OCI-LY1 (cell line): ENCODE data around the gene LCOR.

Source experiments
- H2AFZ ChIP-seq: fragments of 200-600 bp; sonication (generic), shearing (Covaris generic); 2 replicates; pipeline ENCODE4 v1.6.0; 2014; ENCODE audit warnings: antibody characterized with exemption, mild to moderate bottlenecking, low read length
- H3F3A ChIP-seq: fragments of 200-600 bp; sonication (generic), shearing (Covaris generic); 2 replicates; pipeline ENCODE4 v1.6.0; 2014; ENCODE audit warnings: mild to moderate bottlenecking, antibody characterized with exemption, low read length, moderate library complexity; ENCODE audit not compliant: insufficient read depth
- H3K27ac ChIP-seq: fragments of 200-600 bp; sonication (generic); 2 replicates; pipeline ENCODE4 v1.5.1; 2014; ENCODE audit warnings: low read length, mixed run types, mild to moderate bottlenecking, low read depth; ENCODE audit not compliant: poor library complexity, severe bottlenecking
- H3K27me3 ChIP-seq: fragments of 200-600 bp; sonication (generic); 2 replicates; pipeline ENCODE4 v1.6.0; 2014; ENCODE audit warnings: antibody characterized with exemption, mild to moderate bottlenecking, low read length, moderate library complexity; ENCODE audit not compliant: insufficient read depth
- H3K36me3 ChIP-seq: fragments of 200-600 bp; sonication (generic); 2 replicates; pipeline ENCODE4 v1.6.1; 2014; ENCODE audit warnings: mild to moderate bottlenecking, antibody characterized with exemption, low read length, moderate library complexity, mixed read lengths; ENCODE audit not compliant: insufficient read depth
- H3K4me1 ChIP-seq: fragments of 200-600 bp; sonication (generic); 2 replicates; pipeline ENCODE4 v1.5.1; 2014; ENCODE audit warnings: mild to moderate bottlenecking, low read length, moderate library complexity; ENCODE audit not compliant: insufficient read depth, severe bottlenecking
- H3K4me2 ChIP-seq: fragments of 200-600 bp; sonication (generic), shearing (Covaris generic); 2 replicates; pipeline ENCODE4 v1.6.1; 2014; ENCODE audit warnings: low read length
- H3K4me3 ChIP-seq: fragments of 200-600 bp; sonication (generic); 2 replicates; pipeline ENCODE4 v1.5.1; 2014; ENCODE audit warnings: low read length, low read depth, mild to moderate bottlenecking, mixed read lengths; ENCODE audit not compliant: poor library complexity, severe bottlenecking
- H3K79me2 ChIP-seq: fragments of 200-600 bp; shearing (Covaris generic); 2 replicates; pipeline ENCODE4 v1.6.1; 2016; ENCODE audit warnings: mixed run types, low read length, mixed read lengths; ENCODE audit not compliant: insufficient read depth
- H3K9ac ChIP-seq: fragments of 200-600 bp; sonication (generic), shearing (Covaris generic); 2 replicates; pipeline ENCODE4 v1.6.1; 2014; ENCODE audit warnings: mild to moderate bottlenecking, low read length, mixed read lengths
- H3K9me2 ChIP-seq: fragments of 200-600 bp; sonication (generic), shearing (Covaris generic); 2 replicates; pipeline ENCODE4 v1.6.1; 2014; ENCODE audit warnings: low read depth, mild to moderate bottlenecking, low read length, mixed read lengths
- H3K9me3 ChIP-seq: fragments of 200-600 bp; shearing (Covaris generic); 2 replicates; pipeline ENCODE4 v1.6.1; 2014; ENCODE audit warnings: low read length, mixed read lengths
- H4K20me1 ChIP-seq: fragments of 200-600 bp; sonication (generic), shearing (Covaris generic); 2 replicates; pipeline ENCODE4 v1.6.0; 2016; ENCODE audit warnings: mild to moderate bottlenecking, low read length; ENCODE audit not compliant: insufficient read depth
- EZH2 ChIP-seq: fragments of 200-600 bp; sonication (generic), shearing (Covaris generic); IDR thresholded peaks from 2 replicates; pipeline ENCODE4 v1.8.0; 2017; ENCODE audit warnings: borderline replicate concordance, mixed run types, mild to moderate bottlenecking, antibody characterized with exemption, low read length, moderate library complexity, mixed read lengths
- TF ChIP-seq, protein P1 (sequence below): fragments of 200-600 bp; sonication (generic), shearing (Covaris generic); IDR thresholded peaks from 2 replicates; pipeline ENCODE4 v1.5.1; 2017; ENCODE audit warnings: mild to moderate bottlenecking, antibody characterized with exemption, low read length, moderate library complexity, mixed read lengths

LCOR gene

DNA sequence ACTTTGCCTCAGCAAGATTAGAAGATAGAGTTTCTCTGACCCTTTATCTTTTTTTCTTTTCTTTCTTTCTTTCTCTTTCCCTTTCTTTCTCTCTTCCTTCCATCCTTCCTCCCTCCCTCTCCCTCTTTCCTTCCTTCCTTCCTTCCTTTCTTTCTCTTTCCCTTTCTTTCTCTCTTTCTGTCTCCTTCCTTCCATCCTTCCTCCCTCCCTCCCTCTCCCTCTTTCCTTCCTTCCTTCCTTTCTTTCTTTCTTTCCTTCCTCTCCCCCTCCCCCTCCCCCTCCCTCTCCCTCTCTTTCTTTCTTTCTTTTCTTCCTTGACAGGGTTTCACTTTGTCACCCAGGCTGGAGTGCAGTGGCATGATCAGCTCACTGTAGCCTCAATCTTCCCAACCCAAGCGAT is 40.2 kb upstream of the LCOR start:
- Histone ChIP-seq H3K4me3 (no peak overlapping the region), H3F3A (no peaks in the 10 kb centered on the region), H3K79me2 (no peaks in the 10 kb centered on the region), H3K9me2 (no peaks in the 10 kb centered on the region), H3K4me2 (no peak overlapping the region), H3K9me3 (no peaks in the 10 kb centered on the region), H2AFZ (no peak overlapping the region), H3K9ac (no peak overlapping the region), H4K20me1 (no peaks in the 10 kb centered on the region), H3K27ac (no peak overlapping the region), H3K36me3 (no peaks in the 10 kb centered on the region), H3K4me1 (no peaks in the 10 kb centered on the region), H3K27me3 (no peaks in the 10 kb centered on the region)
- TF ChIP-seq, protein P1, sequence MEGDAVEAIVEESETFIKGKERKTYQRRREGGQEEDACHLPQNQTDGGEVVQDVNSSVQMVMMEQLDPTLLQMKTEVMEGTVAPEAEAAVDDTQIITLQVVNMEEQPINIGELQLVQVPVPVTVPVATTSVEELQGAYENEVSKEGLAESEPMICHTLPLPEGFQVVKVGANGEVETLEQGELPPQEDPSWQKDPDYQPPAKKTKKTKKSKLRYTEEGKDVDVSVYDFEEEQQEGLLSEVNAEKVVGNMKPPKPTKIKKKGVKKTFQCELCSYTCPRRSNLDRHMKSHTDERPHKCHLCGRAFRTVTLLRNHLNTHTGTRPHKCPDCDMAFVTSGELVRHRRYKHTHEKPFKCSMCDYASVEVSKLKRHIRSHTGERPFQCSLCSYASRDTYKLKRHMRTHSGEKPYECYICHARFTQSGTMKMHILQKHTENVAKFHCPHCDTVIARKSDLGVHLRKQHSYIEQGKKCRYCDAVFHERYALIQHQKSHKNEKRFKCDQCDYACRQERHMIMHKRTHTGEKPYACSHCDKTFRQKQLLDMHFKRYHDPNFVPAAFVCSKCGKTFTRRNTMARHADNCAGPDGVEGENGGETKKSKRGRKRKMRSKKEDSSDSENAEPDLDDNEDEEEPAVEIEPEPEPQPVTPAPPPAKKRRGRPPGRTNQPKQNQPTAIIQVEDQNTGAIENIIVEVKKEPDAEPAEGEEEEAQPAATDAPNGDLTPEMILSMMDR = no peak
- no peak for TF ChIP-seq EZH2

DNA sequence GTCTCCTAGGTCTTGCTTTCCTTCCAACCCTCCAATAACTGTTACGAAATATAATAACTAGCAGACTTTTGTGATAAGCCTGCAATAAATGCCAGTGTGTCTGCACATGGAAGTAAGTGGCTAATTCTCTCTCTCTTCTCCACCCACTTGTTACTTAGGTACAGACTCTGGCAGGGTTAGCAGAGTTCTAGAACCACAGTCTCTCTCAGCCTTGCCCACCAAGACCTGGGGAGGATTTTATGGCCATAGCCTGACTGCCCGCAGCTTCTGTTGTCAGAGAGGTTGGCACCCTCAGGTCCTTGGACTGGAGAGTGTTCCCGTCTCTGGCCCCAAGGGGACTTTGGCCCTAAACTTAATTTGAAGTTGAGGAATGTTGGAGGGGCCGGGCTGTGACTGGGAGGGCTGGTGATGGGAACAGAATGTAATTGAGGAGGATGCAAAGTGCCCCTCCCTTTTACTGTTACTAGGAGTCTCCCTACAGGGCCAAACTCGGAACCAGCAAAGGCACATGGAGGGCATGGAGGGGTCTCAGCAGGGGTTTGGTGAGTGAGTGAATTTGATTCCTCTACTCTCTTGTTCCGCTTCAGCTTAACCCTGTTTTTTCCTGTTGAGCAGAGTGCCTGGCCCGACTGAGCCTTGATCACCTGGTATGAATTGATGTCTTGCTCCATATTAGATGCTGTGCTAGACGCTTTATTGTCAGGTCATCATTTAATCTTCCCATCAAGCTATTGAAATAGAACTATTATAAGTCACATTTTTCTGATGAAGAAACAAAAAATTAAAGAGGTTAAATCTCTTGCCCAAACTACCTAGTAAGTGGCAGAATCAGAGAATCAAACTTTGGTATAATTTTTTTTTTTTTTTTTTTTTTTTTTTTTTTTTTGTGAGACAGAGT is 37.0 kb upstream of the LCOR start:
- H3K27ac ChIP-seq = no peak overlapping the region
- H3K4me2 ChIP-seq = no peak overlapping the region
- no peaks in the 10 kb centered on the region for H3K9me3 ChIP-seq
- no peak overlapping the region for H2AFZ ChIP-seq
- H3K4me1 ChIP-seq = no peaks in the 10 kb centered on the region
- no peak overlapping the region for H3K4me3 ChIP-seq
- H3K9me2 ChIP-seq = no peaks in the 10 kb centered on the region
- H3K79me2 ChIP-seq = no peaks in the 10 kb centered on the region
- H4K20me1 ChIP-seq = no peaks in the 10 kb centered on the region
- H3F3A ChIP-seq = no peaks in the 10 kb centered on the region
- TF ChIP-seq, protein P1 = no peak
- TF ChIP-seq EZH2 = no peak
- no peak overlapping the region for H3K9ac ChIP-seq
- H3K36me3 ChIP-seq = no peaks in the 10 kb centered on the region
- H3K27me3 ChIP-seq = no peaks in the 10 kb centered on the region

DNA sequence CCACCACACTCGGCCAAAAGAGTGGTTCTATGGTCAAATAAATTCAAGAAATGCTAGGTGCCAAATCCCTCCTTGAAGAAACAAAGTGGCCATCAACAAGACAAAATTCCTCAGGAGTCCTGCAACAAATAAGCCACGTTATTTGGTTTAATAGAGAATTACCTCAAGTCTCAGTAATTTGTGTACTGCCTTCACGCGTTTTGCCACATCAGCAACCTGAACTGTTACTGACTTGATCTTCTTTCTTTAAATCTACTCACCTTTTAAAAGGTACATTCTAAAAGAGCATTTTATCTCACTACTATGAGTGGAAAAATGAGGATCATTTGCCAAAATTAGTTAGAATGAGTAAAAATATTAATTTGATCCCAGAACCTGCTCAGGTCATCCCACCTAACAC is 34.6 kb upstream of the LCOR start:
- H3K4me2 ChIP-seq = no peak overlapping the region
- no peaks in the 10 kb centered on the region for H4K20me1 ChIP-seq
- H3K27me3 ChIP-seq = no peaks in the 10 kb centered on the region
- no peaks in the 10 kb centered on the region for H3K9me3 ChIP-seq
- H3K79me2 ChIP-seq = no peaks in the 10 kb centered on the region
- H3K9ac ChIP-seq = no peak overlapping the region
- no peak overlapping the region for H3K27ac ChIP-seq
- no peaks in the 10 kb centered on the region for H3K36me3 ChIP-seq
- H2AFZ ChIP-seq = no peak overlapping the region
- no peaks in the 10 kb centered on the region for H3K4me1 ChIP-seq
- H3K4me3 ChIP-seq = no peak overlapping the region
- TF ChIP-seq, protein P1 = no peak
- TF ChIP-seq EZH2 = no peak
- H3K9me2 ChIP-seq = no peaks in the 10 kb centered on the region
- H3F3A ChIP-seq = no peaks in the 10 kb centered on the region
